ENCODE measurements around the gene LRP8. TPM values are rescaled to one million over a fixed set of nuclear protein-coding genes. Genes with fewer than 3 reads are reported as not detected.

LRP8 gene
- total and polyA plus RNA-seq, 10 donors = 1.7 to 14.4 (median 5.5) TPM

DNA sequence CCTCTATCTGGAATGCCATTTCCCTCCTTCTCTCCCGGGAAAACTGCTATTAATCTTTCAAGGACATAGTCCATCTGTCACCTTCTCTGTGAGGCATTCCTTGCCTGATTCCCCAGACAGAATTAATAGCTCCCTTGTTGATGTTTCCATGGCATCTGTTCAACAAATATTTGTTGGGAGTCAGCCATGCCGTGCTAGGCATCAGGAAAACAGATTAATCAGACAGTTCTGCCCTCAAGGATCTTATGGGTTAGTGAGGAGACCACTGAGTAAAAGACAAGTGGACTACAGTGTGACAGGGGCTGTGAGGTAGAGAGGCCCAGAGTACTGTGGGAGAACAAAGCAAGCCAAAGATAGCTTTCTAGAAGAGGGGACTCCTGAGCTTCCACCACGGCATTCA is 78.2 kb downstream of the LRP8 start:
- DNase-seq = no peak
- Histone ChIP-seq H3K27ac (no peak overlapping the region), H3K9me3 (no peaks in the 10 kb centered on the region), H3K4me1 (peaks cover 0 to 11% (median 0%) of the 10 kb centered on the region in 6 donors), H3K36me3 (peaks cover 0 to 49% (median 0%) of the 10 kb centered on the region in 6 donors), H3K4me3 (no peak overlapping the region), H3K27me3 (replicated peaks in 1 of 7) (no peaks in the 10 kb centered on the region)
- WGBS, 5 donors = 80 to 84% (median 83%) methylated on average over 3 of the region's 3 CpGs
- intact Hi-C loops (cut with DNase I; ENCODE audit: low total_unique reads) = no loop called here
- TF ChIP-seq POLR2AphosphoS5 (IDR thresholded peaks at IDR 0.05) = no peak
- TF ChIP-seq POLR2A (IDR thresholded peaks at IDR 0.05) = no peak
- TF ChIP-seq, protein P1, sequence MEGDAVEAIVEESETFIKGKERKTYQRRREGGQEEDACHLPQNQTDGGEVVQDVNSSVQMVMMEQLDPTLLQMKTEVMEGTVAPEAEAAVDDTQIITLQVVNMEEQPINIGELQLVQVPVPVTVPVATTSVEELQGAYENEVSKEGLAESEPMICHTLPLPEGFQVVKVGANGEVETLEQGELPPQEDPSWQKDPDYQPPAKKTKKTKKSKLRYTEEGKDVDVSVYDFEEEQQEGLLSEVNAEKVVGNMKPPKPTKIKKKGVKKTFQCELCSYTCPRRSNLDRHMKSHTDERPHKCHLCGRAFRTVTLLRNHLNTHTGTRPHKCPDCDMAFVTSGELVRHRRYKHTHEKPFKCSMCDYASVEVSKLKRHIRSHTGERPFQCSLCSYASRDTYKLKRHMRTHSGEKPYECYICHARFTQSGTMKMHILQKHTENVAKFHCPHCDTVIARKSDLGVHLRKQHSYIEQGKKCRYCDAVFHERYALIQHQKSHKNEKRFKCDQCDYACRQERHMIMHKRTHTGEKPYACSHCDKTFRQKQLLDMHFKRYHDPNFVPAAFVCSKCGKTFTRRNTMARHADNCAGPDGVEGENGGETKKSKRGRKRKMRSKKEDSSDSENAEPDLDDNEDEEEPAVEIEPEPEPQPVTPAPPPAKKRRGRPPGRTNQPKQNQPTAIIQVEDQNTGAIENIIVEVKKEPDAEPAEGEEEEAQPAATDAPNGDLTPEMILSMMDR (IDR thresholded peaks at IDR 0.05 in 8 of 11, conservative IDR thresholded peaks at IDR 0.05 in 3 of 11) = no peak

DNA sequence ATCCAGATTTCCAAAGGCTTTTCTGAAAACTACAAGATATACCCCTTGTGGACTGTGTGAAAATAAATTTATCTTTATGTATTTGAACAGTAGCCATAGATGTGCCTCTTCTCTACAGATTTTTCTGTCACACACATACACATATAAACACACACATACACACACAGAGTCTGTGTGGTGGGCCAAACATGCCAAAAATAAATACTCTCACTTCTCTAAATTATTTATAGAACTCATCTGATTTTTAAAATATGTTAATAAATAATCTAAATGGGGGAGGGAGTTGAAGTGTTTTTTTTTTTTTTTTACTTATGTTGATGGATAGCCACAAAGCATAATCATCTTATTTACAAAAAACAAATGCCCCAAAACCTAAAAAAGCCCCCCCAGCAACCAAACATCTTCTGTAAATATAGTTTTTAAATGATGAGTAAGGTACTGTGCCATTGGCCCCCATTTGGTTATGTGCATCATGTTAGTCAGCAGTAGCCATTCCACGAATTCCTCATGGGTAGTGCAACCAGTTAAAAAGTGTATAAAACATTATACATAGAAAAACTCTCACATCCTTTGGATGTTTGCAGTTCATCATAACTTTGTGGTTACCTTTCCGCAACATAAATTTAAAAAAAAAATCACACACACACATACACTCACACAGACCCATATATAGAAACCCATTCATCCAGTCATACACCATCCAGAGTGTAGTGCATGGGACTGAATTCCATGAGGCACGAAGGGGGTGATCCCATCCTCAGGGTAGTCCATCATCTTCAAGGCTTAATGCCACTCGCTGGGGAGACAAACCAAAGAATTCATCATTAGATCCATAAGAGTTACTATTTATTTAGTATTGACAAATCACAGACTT is 81.4 kb downstream of the LRP8 start:
- Histone ChIP-seq H3K4me3 (no peak overlapping the region), H3K9me3 (no peaks in the 10 kb centered on the region), H3K36me3 (peaks cover 0 to 26% (median 0%) of the 10 kb centered on the region in 6 donors), H3K27ac (no peak overlapping the region), H3K27me3 (replicated peaks in 1 of 7) (no peaks in the 10 kb centered on the region), H3K4me1 (peaks cover 0 to 11% (median 0%) of the 10 kb centered on the region in 6 donors)
- TF ChIP-seq, protein P1 (IDR thresholded peaks at IDR 0.05 in 8 of 11, conservative IDR thresholded peaks at IDR 0.05 in 3 of 11) = no peak
- TF ChIP-seq POLR2A (IDR thresholded peaks at IDR 0.05) (no peak), POLR2AphosphoS5 (IDR thresholded peaks at IDR 0.05) (no peak)
- WGBS, 5 donors = 82 to 95% (median 86%) methylated on average over 4 of the region's 4 CpGs
- DNase-seq = no peak
- intact Hi-C loops (cut with DNase I; ENCODE audit: low total_unique reads) = no loop called here

DNA sequence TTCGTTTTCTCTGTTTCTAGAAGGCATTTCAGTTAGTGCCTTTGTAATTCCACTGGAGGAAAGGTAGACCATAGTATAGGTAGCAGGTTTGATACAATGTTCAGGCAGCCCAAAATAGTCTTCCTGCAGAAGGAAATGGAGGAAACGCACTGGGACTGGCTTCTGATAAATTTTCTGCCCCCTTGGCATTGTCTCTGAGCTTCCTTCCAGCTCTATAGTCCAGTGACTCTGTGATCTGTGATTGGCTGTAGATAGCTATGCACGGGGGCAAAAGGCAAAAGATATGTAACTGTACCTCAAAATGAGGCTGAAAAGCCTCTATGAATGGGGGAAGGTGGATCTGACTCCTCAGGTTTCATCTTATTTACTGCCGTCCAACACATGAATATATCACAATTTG is 83.7 kb downstream of the LRP8 start:
- H3K4me1 ChIP-seq = peaks cover 0 to 12% (median 0%) of the 10 kb centered on the region in 6 donors
- intact Hi-C loops (cut with DNase I; ENCODE audit: low total_unique reads) = no loop called here
- H3K27ac ChIP-seq = peak overlapping the region in 2 of 8 donors; percentile 7 to 11
- TF ChIP-seq POLR2AphosphoS5 (IDR thresholded peaks at IDR 0.05) = no peak
- TF ChIP-seq, protein P1 (IDR thresholded peaks at IDR 0.05 in 8 of 11, conservative IDR thresholded peaks at IDR 0.05 in 3 of 11) = no peak
- no peak for TF ChIP-seq POLR2A (IDR thresholded peaks at IDR 0.05)
- no peaks in the 10 kb centered on the region for H3K27me3 ChIP-seq (replicated peaks in 1 of 7)
- no peaks in the 10 kb centered on the region for H3K9me3 ChIP-seq
- DNase-seq = no peak
- 40 to 48% (median 45%) methylated on average over 4 of the region's 4 CpGs for WGBS, 5 donors
- no peak overlapping the region for H3K4me3 ChIP-seq
- H3K36me3 ChIP-seq = peaks cover 0 to 6% (median 0%) of the 10 kb centered on the region in 6 donors

DNA sequence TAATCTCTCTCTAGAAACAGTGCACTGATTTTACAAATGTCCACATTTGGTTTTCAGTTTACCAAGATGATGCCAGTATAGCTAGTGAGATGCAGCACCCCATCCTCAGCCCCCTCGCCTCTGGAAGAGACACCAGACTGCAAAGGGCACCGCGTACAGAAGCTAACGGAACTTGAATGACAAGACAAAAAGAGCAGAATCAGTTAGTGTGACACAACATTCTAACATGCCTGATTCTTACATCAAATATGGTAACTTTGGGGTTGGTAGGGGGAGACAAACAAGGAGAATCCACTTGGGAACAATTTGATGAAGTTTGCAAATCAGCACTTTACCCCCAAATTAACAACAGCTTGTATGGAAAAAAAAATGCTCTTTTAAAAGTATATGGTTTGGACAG is 85.5 kb downstream of the LRP8 start:
- TF ChIP-seq, protein P1 (IDR thresholded peaks at IDR 0.05 in 8 of 11, conservative IDR thresholded peaks at IDR 0.05 in 3 of 11) = no peak
- no peak for TF ChIP-seq POLR2A (IDR thresholded peaks at IDR 0.05)
- WGBS, 5 donors = 73 to 82% (median 79%) methylated on average over 4 of the region's 4 CpGs
- Histone ChIP-seq H3K27me3 (replicated peaks in 1 of 7) (no peaks in the 10 kb centered on the region), H3K9me3 (no peaks in the 10 kb centered on the region), H3K36me3 (peaks cover 0 to 4% (median 0%) of the 10 kb centered on the region in 6 donors), H3K27ac (no peak overlapping the region), H3K4me1 (peaks cover 5 to 25% (median 12%) of the 10 kb centered on the region in 6 donors), H3K4me3 (no peak overlapping the region)
- DNase-seq = no peak
- intact Hi-C loops (cut with DNase I; ENCODE audit: low total_unique reads) = no loop called here

Measured in spleen (tissue), 11 donors.